Transverse colon (tissue), 4 donors: ENCODE data around the gene MATR3. TPM values are rescaled to one million over a fixed set of nuclear protein-coding genes. Genes with fewer than 3 reads are reported as not detected.
A peak's percentile ranks its signal among the peaks of the same experiment; 100 is the strongest.

Source experiments
- DNase-seq: peaks from one replicate; pipeline ENCODE4 v3.0.0-alpha.2; 2019
- H3K27ac ChIP-seq, 4 donors: fragments of 200-600 bp; sonication (generic); 2 replicates each; pipeline ENCODE4 v1.5.1; 2016 to 2018; ENCODE audit warnings: inconsistent platforms in 4 of 4
- H3K27me3 ChIP-seq: fragments of 200-600 bp; sonication (generic); 2 replicates; pipeline ENCODE4 v1.5.1; 2017; ENCODE audit warnings: inconsistent platforms
- H3K36me3 ChIP-seq, 4 donors: fragments of 200-600 bp; sonication (generic); 2 replicates each; pipeline ENCODE4 v1.5.1; 2017 to 2019; ENCODE audit warnings: inconsistent platforms in 4 of 4
- H3K4me1 ChIP-seq, 4 donors: fragments of 200-600 bp; sonication (generic); 2 replicates each; pipeline ENCODE4 v1.5.1; 2017 to 2020; ENCODE audit warnings: inconsistent platforms in 4 of 4
- H3K4me3 ChIP-seq, 4 donors: fragments of 200-600 bp; sonication (generic); 1 replicate in 1 of 4; 2 replicates in 3 of 4; pipeline versions ENCODE4 v1.5.1 to v1.6.1; 2017 to 2019; ENCODE audit warnings: inconsistent platforms in 4 of 4
- H3K9me3 ChIP-seq, 2 donors: fragments of 200-600 bp; sonication (generic); 2 replicates each; pipeline ENCODE4 v1.5.1; 2017 to 2019; ENCODE audit warnings: inconsistent platforms in 2 of 2
- EP300 ChIP-seq: sonication (generic); formaldehyde crosslinking; IDR thresholded peaks from one replicate; pipeline ENCODE4 v1.6.1; 2017; ENCODE audit warnings: antibody characterized with exemption, low read depth
- POLR2A ChIP-seq: fragments of 450-650 bp; IDR thresholded peaks from one replicate; pipeline ENCODE4 v1.6.1; 2016; ENCODE audit warnings: antibody characterized with exemption, mild to moderate bottlenecking, moderate library complexity
- POLR2AphosphoS5 ChIP-seq, 3 donors: sonication (generic); formaldehyde crosslinking; IDR thresholded peaks; one replicate each; pipeline ENCODE4 v1.6.1; 2016; ENCODE audit warnings: antibody characterized with exemption in 3 of 3
- WGBS, 2 donors: methylation state at CpG; one replicate each; pipeline ENCODE4 v1.1.5; 2018; ENCODE audit warnings: low coverage in 1 of 2; 5-methylcytosine and 5-hydroxymethylcytosine counted together
- in situ Hi-C, 4 donors: fragments of 200-750 bp; cut with MboI; loops; one replicate each; pipeline versions ENCODE4 v1.15.0 to v1.15.1; 2017; ENCODE audit warnings: low sequenced_read_pairs in 3 of 4, low pct_ligation_motif_present in 1 of 4, low pct_unique_long_range_greater_than_20kb in 1 of 4
- intact Hi-C: fragments of 100-400 bp; cut with DNase I; formaldehyde crosslinking; loops from one replicate; pipeline ENCODE4 v1.15.1; 2023; ENCODE audit warnings: low total_unique reads
- total RNA-seq, 4 donors: library from RNA; depleted of rRNA; stranded (reverse); fragments of >200 nt; gene quantifications; one replicate each; pipeline ENCODE4 v1.1.0, GENCODE V29; 2016
- TF ChIP-seq, protein P1 (sequence below), 5 experiments: fragments of 200-600 bp in 3 of 5; fragments of 450-650 bp in 2 of 5; sonication (generic) in 3 of 5; IDR thresholded peaks; 1 replicate in 2 of 5; 2 replicates in 3 of 5; pipeline ENCODE4 v1.5.1; 2016 to 2017; ENCODE audit warnings: antibody characterized with exemption in 5 of 5, inconsistent platforms in 3 of 5, mild to moderate bottlenecking in 2 of 5, moderate library complexity in 1 of 5

MATR3 gene
- total RNA-seq, 4 donors from 2014 or later, result 97.3 to 190 (median 134) TPM

DNA sequence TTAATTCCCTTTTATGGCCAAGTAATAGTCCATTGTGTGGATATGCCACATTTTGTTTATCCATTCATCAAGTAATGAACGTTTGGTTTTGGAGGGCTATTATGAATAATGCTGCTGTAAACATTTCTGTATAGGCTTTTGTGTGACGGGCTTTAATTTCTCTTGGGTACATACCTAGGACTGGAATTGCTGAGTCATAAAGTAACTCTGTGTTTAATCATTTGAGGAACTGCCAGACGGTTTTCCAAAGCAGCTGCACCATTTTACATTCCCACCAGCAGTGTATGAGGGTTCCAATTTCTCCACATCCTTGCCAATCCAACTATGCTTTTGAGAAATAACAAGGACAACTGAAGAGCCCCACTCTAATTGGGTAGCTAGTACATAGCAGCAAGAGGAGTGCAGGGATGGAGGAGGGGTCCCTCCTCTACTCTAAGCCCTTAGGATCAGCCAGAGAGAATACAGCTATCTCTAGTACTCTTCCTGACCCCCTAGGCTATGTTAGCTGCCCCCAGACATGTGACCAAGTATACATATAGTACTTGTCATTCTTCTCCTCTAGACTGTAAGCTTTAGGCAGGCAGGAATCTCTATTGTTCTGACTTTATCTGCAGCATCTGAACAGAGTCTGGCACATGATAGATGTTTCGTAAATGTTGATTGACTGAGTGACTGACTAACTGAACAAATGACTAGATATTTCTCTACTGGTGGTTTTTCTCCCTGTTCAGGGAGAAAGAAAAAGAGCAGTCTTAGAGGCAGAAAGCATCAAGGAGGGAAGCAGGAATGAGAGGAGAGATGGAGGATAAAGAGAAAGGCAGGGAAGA, 22.1 kb upstream of the MATR3 start:
- 30 to 36% methylated on average over 2 to 4 of the region's 4 CpGs for WGBS, 2 donors
- TF ChIP-seq POLR2A, result no peak
- no peak for TF ChIP-seq EP300
- TF ChIP-seq, protein P1, sequence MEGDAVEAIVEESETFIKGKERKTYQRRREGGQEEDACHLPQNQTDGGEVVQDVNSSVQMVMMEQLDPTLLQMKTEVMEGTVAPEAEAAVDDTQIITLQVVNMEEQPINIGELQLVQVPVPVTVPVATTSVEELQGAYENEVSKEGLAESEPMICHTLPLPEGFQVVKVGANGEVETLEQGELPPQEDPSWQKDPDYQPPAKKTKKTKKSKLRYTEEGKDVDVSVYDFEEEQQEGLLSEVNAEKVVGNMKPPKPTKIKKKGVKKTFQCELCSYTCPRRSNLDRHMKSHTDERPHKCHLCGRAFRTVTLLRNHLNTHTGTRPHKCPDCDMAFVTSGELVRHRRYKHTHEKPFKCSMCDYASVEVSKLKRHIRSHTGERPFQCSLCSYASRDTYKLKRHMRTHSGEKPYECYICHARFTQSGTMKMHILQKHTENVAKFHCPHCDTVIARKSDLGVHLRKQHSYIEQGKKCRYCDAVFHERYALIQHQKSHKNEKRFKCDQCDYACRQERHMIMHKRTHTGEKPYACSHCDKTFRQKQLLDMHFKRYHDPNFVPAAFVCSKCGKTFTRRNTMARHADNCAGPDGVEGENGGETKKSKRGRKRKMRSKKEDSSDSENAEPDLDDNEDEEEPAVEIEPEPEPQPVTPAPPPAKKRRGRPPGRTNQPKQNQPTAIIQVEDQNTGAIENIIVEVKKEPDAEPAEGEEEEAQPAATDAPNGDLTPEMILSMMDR (IDR thresholded peaks at IDR 0.05), result no peak
- TF ChIP-seq POLR2AphosphoS5 (IDR thresholded peaks at IDR 0.05), result peak; percentile 23 to 44 (median 42)
- in situ Hi-C loops, result loop anchor here (25.0 kb wide), 2 partner anchors 634 to 684 kb away; partner anchors contain the start of gene HSPA9 (in 1 of the 4)

DNA sequence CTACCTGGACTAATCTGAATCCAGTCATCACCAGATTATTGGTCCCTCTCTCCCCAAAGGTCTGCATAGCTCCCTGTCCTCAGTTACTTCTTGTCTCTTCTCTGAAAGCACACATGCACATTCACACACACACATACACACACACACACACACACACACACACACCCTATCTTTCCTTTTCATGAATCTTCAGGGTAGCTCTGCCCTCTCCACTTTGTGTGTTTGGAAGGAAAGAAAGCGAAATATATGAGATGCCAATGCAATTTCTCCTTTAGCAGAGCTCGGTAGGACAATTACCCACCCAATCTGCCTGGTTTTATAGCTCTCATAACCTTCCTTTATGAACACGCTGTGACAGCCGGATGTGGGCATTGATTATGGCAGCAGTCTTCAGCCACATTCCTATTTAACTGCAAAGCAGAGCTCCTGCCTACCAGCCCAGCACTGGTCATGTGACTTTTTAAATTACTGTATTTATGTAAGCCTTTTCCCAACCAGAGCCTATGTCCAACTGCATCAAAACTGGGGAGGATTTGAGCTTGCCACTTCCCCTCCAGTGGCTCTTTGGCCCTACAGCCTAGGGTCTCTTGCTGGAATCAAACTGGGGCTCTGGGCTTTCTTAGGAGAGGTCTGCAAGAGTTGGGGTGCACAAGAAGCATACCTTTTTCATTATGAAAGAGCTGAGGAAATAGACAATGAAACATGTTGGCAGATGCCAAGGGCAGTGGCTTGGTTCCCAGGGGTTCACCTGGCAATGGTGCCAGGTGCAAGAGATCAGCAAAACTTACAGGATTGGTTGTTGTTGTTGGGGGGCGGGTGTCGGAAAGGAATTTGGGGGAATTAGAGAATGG, 20.8 kb upstream of the MATR3 start:
- H3K27me3 ChIP-seq, result no peaks in the 10 kb centered on the region
- H3K27ac ChIP-seq, result peak overlapping the region; percentile 83 to 92 (median 87)
- in situ Hi-C loops (loop anchor here (25.0 kb wide), 2 partner anchors 635 to 685 kb away; partner anchors contain the start of gene HSPA9 (in 1 of the 4)), intact Hi-C loops (no loop called here)
- H3K4me1 ChIP-seq, result peaks cover 13 to 86% (median 53%) of the 10 kb centered on the region in 4 donors
- H3K4me3 ChIP-seq, result peak overlapping the region in 2 of 4 donors; percentile 45 to 58
- H3K9me3 ChIP-seq, result no peaks in the 10 kb centered on the region
- DNase-seq, result peak; percentile 85
- no peaks in the 10 kb centered on the region for H3K36me3 ChIP-seq
- 42 to 57% methylated on average over 2 to 6 of the region's 6 CpGs for WGBS, 2 donors
- TF ChIP-seq POLR2AphosphoS5 (IDR thresholded peaks at IDR 0.05), result peak; percentile 56 to 74 (median 63)
- TF ChIP-seq POLR2A, result peak; percentile 51
- TF ChIP-seq EP300, result no peak

More for the DNA sequence above, 22.1 kb upstream of the MATR3 start:
- Histone ChIP-seq H3K27me3 (no peaks in the 10 kb centered on the region), H3K27ac (peak overlapping the region; percentile 83 to 92 (median 87)), H3K4me1 (peaks cover 13 to 75% (median 47%) of the 10 kb centered on the region in 4 donors), H3K4me3 (no peak overlapping the region), H3K36me3 (no peaks in the 10 kb centered on the region), H3K9me3 (no peaks in the 10 kb centered on the region)
- intact Hi-C loops, result no loop called here
- DNase-seq, result no peak

DNA sequence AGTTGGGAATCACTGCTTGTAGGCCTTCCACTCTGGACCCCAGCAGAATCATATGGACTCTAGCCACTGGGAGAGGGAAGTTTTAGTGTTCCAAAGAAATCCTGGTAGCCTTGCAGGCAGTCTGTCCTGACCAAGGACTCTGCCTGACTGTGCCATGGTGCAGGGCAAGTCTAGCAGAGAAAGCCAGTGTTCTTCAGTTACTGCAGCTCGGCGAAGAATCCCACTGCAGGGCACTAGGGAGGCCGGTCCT, 20.3 kb upstream of the MATR3 start:
- Histone ChIP-seq H3K27me3 (no peaks in the 10 kb centered on the region), H3K9me3 (no peaks in the 10 kb centered on the region), H3K36me3 (no peaks in the 10 kb centered on the region), H3K27ac (peak overlapping the region; percentile 83 to 92 (median 87)), H3K4me3 (peak overlapping the region; percentile 31 to 58 (median 45)), H3K4me1 (peaks cover 13 to 81% (median 53%) of the 10 kb centered on the region in 4 donors)
- DNase-seq, result no peak
- TF ChIP-seq, protein P1 (IDR thresholded peaks at IDR 0.05), result no peak
- TF ChIP-seq EP300 (no peak), POLR2A (no peak)
- in situ Hi-C loops (loop anchor here (25.0 kb wide), 2 partner anchors 636 to 686 kb away; partner anchors contain the start of gene HSPA9 (in 1 of the 4)), intact Hi-C loops (no loop called here)
- 6% methylated on average over 3 of the region's 3 CpGs; no CpG with 5 or more reads in 1 of the 2 donors for WGBS, 2 donors

DNA sequence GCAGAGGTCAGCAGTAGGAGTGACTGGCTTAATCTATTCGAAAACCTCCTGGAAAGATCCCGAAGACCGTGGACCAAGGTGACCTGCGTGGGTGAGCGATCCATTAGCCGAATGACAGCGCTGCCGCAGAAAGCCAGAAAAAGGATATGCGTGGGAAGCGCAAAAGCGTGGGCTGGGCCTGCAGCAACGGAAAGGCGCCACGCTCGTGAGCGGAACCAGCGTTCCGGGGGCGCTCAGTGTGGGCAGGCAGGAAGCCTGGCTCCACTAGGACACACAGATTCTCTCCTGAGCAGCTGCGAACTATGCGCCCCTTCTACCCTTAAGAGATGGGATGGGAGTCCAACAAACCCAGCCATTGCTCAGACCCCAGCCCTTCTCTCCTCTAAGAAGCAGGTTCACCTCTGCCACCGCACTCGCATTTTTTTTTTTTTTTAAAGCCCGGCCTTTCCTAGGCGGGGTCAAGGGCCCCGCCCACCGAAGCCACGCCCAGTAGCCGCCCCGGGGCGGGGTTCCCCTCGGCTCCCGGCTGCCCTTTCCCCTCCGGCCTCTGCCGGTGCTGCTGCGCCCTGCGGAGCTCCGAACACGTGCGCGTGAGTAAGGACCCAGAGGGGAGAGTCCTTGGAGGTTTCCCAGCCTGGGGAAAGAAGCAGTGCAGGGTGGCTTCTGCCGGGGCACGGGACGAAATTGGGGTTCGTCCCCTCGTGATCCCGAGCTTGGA, 19.8 kb upstream of the MATR3 start:
- peak overlapping the region; percentile 83 to 92 (median 87) for H3K27ac ChIP-seq
- in situ Hi-C loops, result loop anchor here (25.0 kb wide), 2 partner anchors 636 to 686 kb away; partner anchors contain the start of gene HSPA9 (in 1 of the 4)
- peak overlapping the region; percentile 31 to 58 (median 45) for H3K4me3 ChIP-seq
- H3K9me3 ChIP-seq, result no peaks in the 10 kb centered on the region
- DNase-seq, result peak; percentile 94
- H3K4me1 ChIP-seq, result peaks cover 13 to 76% (median 51%) of the 10 kb centered on the region in 4 donors
- intact Hi-C loops, result no loop called here
- no peaks in the 10 kb centered on the region for H3K36me3 ChIP-seq
- no peaks in the 10 kb centered on the region for H3K27me3 ChIP-seq
- TF ChIP-seq POLR2AphosphoS5 (IDR thresholded peaks at IDR 0.05) (peak; percentile 55 to 87 (median 81)), EP300 (no peak), POLR2A (peak; percentile 73)
- TF ChIP-seq, protein P1 (IDR thresholded peaks at IDR 0.05), result peak in 4 of 5 experiments; percentile 9 to 44 (median 26)
- 1% methylated on average over 47 of the region's 47 CpGs; no CpG with 5 or more reads in 1 of the 2 donors for WGBS, 2 donors
